HCEC 1CT (cell line): ENCODE measurements around the gene COL3A1.

ENCODE experiments used
- DNase-seq: peaks from one replicate; pipeline ENCODE4 v3.0.0-alpha.2; 2017

Gene COL3A1

GRCh38 chr2:189018631-189019030, 44.5 kb downstream of the COL3A1 start:
- peak; percentile 71 for DNase-seq

- DNase-seq: no peak
Measured at GRCh38 chr2:189020179-189020578, 46.0 kb downstream of the COL3A1 start.

- DNase-seq: peak; percentile 96
Measured at GRCh38 chr2:189022053-189022481, 47.9 kb downstream of the COL3A1 start.

- peak; percentile 84 for DNase-seq
Measured at GRCh38 chr2:189022492-189022891, 48.3 kb downstream of the COL3A1 start.

- DNase-seq: peak; percentile 29
Measured at GRCh38 chr2:189024901-189025618, 50.9 kb downstream of the COL3A1 start.

- peak; percentile 67 for DNase-seq
Measured at GRCh38 chr2:189037518-189037917, 63.3 kb downstream of the COL3A1 start.

GRCh38 chr2:189045836-189046235, 71.7 kb downstream of the COL3A1 start:
- DNase-seq: no peak

- DNase-seq: no peak
Measured at GRCh38 chr2:189046320-189046719, 72.1 kb downstream of the COL3A1 start.

- DNase-seq: no peak
Measured at GRCh38 chr2:189047171-189047888, 73.2 kb downstream of the COL3A1 start.

- no peak for DNase-seq
Measured at GRCh38 chr2:189048189-189048588, 74.0 kb downstream of the COL3A1 start.

GRCh38 chr2:189049709-189050164, 75.6 kb downstream of the COL3A1 start:
- DNase-seq: peak; percentile 25

- DNase-seq: no peak
Measured at GRCh38 chr2:189050165-189050712, 76.1 kb downstream of the COL3A1 start.

- DNase-seq: no peak
Measured at GRCh38 chr2:189056200-189057106, 82.3 kb downstream of the COL3A1 start.

- no peak for DNase-seq
Measured at GRCh38 chr2:189057316-189057715, 83.1 kb downstream of the COL3A1 start.

GRCh38 chr2:189060096-189060642, 86.0 kb downstream of the COL3A1 start:
- peak; percentile 70 for DNase-seq
